HG03439 (cell line): Measurements from ENCODE around the gene CCNA2.

ENCODE experiments used
- ATAC-seq: cut with Tn5 transposase; IDR thresholded peaks from one replicate; pipeline ENCODE4 v1.9.1; 2021; ENCODE audit warnings: mild to moderate bottlenecking, moderate library complexity; ENCODE audit not compliant: unreplicated experiment

CCNA2 gene

GRCh38 chr4:121823505-121824170 lies at the start of gene CCNA2:
TSS of gene CCNA2 (minus strand) at chr4:121823883. CDS start at chr4:121823628, 255 bp downstream.
- ATAC-seq = peak; percentile 95

GRCh38 chr4:121869841-121870822 lies 46.4 kb upstream of the CCNA2 start, which contains the start of gene BBS7:
TSS of gene BBS7 (minus strand) at chr4:121870474. CDS start at chr4:121870313, 161 bp downstream.
- ATAC-seq = peak; percentile 99

- no peak for ATAC-seq
These were observed 40.1 kb upstream of the CCNA2 start for GRCh38 chr4:121863799-121864198.

- no peak for ATAC-seq
These were observed 37.7 kb upstream of the CCNA2 start for GRCh38 chr4:121861426-121861825.

- no peak for ATAC-seq
These were observed 36.4 kb upstream of the CCNA2 start for GRCh38 chr4:121860121-121860520.

- no peak for ATAC-seq
These were observed 27.7 kb upstream of the CCNA2 start for GRCh38 chr4:121851354-121851753.

GRCh38 chr4:121846662-121847061 lies 23.0 kb upstream of the CCNA2 start:
- no peak for ATAC-seq

GRCh38 chr4:121842862-121843261 lies 19.2 kb upstream of the CCNA2 start:
- no peak for ATAC-seq

GRCh38 chr4:121838136-121838535 lies 14.5 kb upstream of the CCNA2 start:
- ATAC-seq = no peak

- ATAC-seq = no peak
These were observed 5.8 kb upstream of the CCNA2 start for GRCh38 chr4:121829511-121829910.

- no peak for ATAC-seq
These were observed 4.2 kb upstream of the CCNA2 start for GRCh38 chr4:121827853-121828252.

GRCh38 chr4:121824950-121825349 lies 1.3 kb upstream of the CCNA2 start:
- ATAC-seq = no peak

GRCh38 chr4:121824171-121824527 lies 466 bp upstream of the CCNA2 start:
- no peak for ATAC-seq

GRCh38 chr4:121822796-121823504 lies 733 bp downstream of the CCNA2 start:
- peak; percentile 39 for ATAC-seq

GRCh38 chr4:121822047-121822446 lies 1.6 kb downstream of the CCNA2 start:
- no peak for ATAC-seq

GRCh38 chr4:121819216-121819965 lies 4.3 kb downstream of the CCNA2 start:
- ATAC-seq = no peak

- ATAC-seq = no peak
These were observed 5.5 kb downstream of the CCNA2 start for GRCh38 chr4:121818215-121818614.

- ATAC-seq = no peak
These were observed 6.0 kb downstream of the CCNA2 start for GRCh38 chr4:121817701-121818100.

- ATAC-seq = no peak
These were observed 6.7 kb downstream of the CCNA2 start for GRCh38 chr4:121817006-121817405.

- ATAC-seq = no peak
These were observed 8.9 kb downstream of the CCNA2 start for GRCh38 chr4:121814756-121815155.

- ATAC-seq = no peak
These were observed 12.6 kb downstream of the CCNA2 start for GRCh38 chr4:121811122-121811521.
